GM18873 (cell line): ENCODE measurements around the gene PPP1CA.

Experiments
- ATAC-seq: cut with Tn5 transposase; IDR thresholded peaks from one replicate; pipeline ENCODE4 v1.9.1; 2021; ENCODE audit warnings: mild to moderate bottlenecking, moderate library complexity, moderate number of reproducible peaks; ENCODE audit not compliant: unreplicated experiment, low FRiP score

PPP1CA gene

DNA sequence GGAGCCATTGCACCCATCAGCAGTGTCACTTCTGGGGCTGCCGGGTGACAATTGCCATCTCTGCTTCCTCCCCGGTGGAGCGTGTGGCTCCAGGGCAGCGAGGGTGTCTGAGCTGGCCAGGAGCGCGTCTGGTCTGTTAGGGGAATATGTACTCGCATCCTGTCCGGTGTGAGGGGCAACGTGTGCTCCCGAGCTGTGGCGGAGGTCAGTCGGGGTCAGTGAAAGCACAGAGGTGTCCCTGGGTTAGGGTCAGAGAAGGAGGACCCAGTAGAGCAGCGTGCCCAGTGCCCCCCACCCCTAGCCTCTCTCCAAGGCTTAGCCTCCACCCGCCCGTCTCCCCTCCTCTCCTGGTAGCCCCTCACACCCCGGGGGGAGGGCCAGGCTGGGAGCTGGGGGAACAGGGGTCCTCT is 29.7 kb downstream of the PPP1CA start:
- no peak for ATAC-seq

DNA sequence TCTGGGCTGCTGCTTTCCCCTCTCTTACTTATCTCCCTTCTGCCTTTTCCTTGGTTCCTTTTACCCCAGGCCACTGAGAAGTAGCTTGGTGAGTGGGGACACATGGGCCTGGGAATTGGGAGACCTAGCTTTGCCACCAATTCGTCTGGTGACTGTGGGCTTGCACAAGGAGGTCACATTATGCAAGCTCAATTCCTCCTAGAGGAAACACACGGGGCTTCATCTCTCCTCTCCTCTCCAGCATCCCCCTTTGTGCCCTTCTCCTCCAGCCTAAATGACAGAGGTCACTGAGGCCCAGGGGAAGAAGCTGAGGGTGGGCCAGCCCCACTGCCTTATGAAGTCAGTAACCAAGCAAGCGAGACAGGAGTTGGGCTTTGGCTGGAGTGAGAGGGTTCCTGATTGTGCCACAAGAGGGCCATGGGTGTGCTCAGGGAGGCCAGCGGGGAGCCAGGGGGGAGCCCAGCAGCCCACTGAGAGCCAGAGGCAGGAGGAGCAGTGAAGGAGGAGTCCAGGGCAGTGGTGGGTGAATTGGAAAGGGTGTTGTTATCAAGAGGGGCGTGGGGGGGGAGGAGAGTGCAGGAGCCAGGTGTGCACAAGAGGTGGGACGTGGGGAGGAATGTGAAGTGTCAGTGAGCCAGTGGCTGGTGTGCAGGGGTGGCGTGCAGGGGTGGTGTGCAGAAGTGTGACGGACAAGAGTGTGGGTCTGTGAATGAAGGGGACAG is 30.3 kb downstream of the PPP1CA start:
- ATAC-seq = no peak

DNA sequence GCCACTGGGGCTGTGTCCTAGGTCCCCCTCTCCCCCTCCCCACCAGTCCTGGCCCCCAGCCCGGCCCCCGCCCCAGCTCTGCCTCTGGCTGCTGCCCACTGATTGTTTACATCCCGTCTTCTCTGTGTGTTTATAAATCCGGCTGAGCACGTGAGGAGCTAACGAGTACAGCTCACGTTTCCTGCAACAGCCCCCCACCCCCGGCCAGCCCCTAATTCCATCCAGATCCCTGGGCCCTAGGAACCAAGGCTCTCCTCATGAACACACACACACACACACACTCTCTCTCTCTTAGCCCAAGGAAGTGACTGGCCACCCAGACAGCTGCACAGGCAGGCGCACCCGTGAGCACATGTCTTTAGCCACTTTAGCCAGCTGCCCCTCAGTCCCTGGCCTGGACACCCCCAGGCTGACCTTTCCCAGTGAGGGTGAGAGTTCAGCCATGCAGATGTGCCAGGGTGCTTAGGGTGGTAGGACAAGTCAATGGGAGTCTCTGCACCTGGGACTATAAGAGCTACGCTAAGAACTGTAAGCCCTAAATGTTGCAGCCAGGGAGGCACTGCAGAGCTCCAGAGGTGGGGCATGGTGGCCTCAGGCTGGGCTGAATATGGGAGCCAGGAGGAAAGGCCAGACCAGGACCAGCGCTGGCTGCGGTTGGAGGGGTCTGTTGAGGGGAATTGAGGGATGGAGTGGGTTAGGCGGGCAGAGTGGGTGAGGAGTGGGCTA is 31.1 kb downstream of the PPP1CA start:
- no peak for ATAC-seq

DNA sequence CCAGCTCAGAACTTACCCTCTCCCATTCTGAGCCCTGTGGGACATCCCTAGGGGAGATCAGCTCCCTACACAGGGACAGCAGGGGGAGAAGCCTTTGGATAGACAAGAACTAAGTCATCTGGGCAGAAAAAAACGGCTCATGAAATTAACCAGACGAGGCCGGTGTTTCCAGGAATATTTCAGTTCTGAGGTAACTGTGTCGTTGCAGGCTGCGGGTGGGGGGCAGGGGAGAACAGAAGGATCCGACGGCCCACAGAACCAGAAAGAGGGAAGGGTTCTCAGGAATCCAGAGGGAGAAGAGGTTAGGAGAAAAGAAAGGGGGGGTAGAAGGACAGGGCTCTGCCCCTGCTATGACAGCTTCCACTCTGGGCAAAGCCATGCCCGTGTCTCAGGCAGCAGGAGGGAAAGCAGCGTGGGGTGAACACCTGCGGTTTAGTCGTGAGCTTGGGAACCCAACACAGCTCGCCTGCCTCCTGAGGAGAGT is 31.8 kb downstream of the PPP1CA start:
- ATAC-seq = no peak

DNA sequence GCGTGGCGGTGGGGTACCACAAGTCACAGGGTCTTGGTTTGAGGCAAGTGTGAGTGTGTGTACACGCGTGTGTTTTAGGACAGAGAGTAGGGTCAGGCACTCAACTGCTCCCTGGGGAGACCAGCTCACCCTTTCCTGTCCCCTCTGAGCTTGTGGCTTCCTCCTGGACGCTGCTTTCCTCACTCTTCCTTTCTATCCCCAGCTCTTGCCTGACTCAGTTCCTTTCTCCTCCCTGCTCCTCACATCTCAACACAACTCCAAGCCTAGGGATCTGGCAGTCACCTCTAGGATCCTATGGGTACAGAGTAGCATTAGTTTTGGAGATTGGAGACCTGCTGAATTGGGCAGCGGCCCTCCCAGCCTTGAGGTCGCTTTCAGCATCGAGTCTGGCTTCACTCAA is 32.4 kb downstream of the PPP1CA start:
- ATAC-seq = no peak

DNA sequence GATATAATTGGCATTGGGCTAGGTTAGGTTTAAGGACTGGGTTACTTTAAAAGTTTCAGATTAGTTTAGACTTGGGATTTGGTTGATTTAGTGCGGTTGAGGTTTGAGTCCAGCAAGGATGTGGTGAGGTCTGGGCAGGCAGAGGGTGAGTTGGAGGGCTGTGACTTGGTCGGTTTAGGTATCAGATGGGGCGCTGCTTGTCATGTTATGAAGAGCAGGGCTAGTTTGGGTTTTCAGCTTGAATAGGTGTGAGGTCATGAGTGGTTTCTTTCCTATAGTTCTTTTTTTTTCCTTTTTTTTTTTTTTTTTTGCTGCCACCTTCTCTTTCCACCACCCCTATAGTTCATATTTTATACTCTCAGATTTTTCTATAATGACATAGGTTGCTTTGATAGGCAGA is 33.0 kb downstream of the PPP1CA start:
- ATAC-seq = no peak

DNA sequence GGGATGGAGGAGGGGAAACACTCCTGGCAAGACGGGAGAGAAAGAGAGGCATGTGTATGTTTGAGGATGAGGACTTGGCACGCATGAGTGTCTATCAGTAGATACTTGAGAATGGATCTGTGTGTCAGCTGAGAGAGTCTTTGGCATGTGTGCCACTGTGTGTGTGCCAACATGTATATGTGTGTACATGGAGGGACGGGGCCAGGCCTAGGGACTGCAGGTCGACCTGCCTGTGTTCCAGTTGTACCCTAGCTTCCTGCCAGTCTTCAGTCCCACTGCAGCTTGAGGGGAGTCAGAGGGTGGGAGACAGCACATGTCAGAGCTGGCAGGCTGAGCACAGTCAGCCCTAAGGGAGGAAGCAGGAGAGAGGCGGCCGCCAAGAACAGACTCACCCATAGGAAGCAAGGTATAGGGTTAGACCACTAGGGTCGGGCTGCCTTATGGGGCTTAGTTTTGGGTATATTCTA is 33.9 kb downstream of the PPP1CA start:
- ATAC-seq = no peak

DNA sequence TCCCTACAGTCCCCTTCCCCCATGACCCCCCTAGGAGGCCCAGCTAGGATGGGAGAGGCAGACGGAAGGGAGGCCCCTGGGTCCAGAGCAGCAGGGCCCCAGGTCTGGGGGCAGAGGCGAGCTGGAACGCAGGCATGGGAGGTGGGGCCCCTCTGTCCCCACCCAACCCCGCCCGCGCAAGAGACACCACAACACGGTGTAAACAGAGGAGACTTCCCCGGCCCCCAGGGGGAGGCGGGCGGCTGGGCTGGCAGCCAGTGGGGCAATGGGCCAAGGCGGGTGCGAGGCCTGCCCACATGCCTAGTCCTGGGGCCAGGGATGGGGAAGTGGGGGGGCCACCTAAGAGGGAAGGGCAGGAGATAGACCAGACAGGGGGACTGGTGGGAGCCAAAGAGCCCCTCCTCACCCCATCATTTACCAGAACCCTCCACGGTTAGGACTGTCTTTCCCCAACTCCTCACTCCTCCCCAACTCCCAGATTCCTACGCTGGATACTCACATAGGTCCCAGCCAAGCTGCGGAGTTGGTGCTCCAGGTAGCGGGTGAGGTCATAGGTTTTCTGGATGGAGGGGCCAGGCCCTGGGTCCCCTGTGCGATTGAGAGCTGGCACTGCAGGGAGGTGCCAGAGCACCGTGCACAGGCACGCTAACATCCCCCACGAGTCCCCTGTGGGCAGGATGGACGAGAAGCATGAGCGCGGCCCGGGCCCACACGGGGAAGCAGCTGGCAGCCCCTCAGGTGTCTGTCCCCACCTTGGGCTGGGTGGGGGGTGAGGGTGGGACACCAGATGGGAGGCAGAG is 34.5 kb downstream of the PPP1CA start:
- no peak for ATAC-seq

DNA sequence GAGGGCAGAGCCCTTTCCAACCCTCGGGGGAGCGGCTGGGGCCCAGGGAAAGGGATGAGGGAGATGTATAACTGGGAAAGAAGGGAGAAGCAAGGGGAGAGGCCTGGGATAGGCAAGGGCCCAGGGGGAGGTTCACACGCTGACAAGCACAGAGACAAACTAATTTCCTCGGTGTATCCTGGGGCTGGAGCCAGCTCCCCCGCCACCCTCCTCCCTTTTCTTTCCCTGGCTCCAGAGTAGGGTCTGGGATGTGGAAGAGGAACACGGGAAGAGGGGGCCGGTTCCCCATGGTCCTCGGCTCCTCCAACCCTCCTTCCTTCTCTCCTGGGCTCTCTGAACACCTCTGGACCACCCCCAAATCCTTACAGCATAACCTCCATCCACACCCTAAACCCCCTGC is 35.1 kb downstream of the PPP1CA start:
- ATAC-seq = no peak

DNA sequence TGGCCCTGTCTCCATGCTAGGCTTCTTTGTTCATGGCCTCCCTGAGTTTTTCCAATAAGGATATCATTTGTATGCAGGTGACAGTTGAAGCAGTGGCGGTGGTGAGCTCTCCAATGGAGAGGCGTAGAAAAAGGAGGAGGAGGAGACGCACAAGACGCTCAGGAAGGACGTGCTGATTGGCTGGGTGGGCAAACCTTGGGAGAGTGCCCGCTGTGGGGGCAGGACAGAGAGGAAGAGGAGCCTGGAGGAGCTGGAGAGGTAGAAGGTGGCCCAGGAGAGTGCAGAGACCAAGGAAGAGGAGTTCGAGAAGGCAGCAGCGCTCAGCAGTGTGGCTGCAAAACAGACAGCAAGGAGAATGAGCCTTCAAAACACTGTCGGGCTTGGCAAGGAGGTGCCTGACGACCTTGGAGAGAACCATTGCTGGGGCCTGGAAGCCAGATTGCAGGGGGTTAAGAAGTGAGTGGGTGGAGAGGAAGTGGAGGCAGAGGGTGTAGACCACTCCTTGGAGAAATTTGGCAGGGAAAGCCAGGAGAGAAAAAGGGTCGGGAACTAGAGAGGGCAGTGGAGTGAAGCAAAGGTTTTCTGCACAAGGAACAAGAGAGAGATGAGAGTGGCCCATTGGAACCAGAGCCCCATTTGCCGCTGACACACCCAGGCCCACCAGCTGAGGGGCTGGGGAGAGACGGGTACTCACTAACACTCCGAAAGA is 35.8 kb downstream of the PPP1CA start:
- no peak for ATAC-seq

DNA sequence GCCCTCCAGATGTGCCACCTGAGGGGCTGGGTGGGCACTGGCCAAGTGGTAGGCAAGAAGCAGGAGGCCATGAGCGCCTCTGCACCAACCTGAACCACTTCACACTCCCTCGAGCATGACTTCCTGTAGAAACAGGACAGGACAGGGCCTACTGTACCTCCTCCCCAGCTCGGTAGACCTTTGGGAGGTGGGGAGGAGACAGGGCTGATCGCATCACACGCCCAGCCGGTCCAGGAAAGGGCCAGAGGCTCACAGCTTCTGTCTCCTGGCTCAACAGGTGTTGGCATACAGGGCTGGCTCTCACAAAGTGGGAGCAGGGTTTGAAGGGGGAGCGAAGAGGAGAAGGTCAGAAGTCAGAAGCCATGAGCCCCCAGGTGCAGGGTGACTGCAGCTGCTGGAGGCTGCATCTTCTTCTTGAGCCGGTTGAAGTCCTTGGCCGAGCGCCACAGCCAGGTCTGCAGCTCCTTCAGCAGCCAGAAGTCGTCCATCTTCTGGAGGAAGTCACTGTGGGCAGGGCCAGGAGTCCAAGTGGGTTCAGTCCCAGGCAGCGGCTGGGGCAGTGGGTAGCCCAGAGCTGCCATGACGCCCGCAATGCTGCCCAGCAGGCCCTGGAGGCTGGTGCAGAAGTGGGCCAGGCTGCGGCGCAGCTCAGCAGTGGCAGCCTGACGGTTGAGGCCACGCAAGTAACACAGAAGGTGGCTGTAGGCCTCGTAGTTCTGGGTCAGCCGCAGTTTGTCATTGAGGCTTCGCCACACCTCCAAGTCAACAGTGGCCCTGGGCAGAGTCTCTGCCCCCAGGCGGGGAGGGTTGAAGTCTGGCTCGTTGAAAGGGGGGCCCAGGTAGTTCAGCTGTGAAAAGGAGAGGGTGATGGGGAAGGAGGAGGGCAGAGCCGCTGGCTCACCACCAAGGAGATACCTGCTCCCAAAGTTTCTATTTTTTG is 36.6 kb downstream of the PPP1CA start:
- no peak for ATAC-seq

DNA sequence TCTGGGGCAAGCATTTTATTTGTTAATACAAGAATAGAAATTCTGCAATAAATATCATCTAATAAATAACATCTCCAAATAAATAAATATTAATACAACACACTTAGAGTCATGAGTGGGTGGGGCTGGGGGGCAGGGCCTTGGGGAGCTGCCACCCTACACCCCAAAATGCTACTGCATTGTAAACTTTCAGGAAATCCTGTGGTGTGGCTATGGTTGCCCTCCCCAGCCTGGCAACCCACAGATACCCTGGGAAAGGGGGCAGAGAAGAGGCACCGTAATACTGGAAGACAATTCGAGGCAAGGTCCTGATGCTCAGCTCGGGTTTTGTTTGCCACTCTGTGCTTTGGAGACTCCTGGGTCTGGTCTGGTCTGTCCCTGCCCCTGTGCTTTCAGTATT is 37.5 kb downstream of the PPP1CA start:
- ATAC-seq = no peak

DNA sequence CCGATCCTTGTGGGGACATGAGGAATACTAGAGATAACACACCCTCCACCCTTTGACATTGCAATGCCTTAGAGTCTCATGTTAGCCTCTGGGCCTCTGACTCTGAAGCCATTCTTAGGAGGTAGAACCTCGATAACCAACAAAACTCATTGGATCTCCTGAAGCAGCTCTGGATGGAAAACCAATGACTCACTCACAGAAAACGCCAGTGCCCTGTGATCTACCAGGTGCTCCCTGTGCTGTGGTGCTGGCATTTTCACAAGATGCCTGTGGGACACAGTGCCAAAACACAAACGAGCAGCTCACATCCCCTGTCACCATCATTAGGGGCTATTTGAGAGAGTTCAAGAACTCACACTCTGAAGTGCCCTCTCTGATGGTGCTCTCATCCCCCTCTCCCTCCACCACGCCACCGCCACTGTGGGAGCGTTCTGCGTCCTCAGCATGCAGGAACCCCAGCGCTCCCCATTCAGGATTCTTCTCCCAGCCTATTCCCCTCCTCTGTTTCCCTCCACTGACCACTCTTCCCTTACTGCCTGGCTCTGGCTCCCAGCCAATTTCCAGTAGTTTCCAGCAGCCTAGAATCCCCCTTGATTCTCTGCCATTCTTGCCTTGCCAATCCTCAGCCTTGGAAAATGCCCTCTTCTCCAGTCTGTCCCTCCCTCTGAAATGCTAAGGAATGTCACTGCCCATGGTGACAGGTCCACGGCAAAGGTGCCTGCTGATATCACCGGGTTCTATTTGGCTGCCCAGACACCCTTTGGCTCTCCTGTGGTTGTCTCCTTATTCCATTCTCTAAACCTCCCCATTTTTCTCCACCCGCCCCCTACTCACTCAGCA is 43.6 kb downstream of the PPP1CA start:
- no peak for ATAC-seq

DNA sequence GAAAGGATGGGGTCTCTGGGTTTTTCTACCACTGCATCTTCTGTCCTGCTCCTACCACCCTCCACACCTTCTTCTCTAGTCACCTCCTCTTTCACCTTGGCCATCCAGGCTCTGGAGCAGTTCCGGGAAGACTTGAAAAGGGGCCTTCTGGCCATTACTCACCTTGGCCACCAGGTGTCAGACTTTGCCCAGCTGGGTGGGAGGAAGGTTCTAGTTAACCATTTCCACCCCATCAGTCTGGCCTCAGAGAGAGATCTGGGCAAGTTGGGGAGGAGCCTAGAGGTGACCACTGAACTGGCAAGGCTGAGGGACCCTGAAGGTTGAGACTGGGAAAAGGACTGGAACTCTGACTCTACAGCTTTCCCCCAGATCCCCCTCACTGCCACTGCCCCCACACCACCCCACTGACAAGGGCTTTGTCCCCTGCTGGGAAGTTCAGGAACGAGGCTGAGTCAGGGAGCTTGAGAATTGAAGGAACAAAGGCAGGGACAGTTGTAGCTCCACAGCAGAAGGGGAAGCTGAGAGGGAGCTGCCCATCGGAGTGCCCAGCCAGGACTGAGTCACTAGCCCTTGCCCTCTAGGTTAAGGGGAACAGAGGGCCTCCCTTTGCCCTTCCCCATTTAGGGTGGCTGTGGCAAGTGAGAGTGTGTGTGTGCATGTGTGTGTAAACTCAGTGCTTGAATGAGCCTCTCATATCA is 44.6 kb downstream of the PPP1CA start:
- no peak for ATAC-seq

DNA sequence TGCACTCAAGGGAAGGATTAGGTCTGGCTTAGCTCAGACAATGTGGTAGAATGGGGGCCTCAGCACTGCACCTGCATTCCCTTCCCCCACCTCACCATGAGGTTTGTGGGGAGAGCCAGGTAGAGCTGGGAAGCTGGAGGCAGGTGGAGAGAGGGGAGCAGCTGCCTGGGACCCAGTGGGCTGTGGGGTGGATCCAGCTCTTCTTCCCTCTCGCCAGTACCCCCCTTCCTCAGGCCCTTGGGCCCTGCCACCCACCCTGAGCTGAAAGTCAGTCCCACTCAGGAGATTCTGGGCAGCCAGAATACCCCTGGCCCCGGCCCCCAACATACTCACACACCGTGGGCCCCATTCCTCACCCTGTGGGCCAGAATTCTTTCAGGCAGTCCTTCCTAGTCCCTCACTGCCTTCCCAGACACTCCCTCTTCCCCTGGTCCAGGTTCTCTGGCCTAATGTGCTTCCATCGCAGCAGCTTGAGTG is 45.2 kb downstream of the PPP1CA start:
- ATAC-seq = no peak

DNA sequence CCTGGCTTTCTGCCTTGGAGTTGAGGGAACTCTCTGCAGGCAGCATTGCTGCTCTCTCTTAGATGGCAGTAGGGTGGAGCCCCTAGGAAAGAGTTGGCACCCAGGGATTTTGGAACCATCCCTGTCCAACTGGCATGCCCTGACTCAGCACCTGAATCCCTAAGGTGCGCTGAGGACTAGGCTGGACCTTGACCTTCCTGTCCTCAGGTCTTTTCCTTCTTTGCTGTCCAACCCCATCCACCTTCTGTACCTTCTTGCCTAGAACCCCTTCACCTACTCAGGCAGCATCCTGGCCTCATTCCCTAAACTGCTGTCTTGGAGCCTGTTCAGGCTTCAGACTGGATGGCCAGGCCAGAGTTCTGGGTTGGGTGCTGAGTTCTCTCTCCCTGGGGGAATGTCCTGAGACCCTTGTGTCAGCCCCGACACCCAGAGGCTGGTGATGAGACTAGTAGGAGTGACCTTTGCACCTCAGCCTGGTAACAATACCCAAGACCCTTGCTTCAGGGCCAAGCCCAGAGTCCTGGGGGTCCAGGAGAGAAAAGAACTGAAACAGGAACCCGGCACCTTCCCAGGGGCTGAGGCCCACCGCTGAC is 45.8 kb downstream of the PPP1CA start:
- no peak for ATAC-seq

DNA sequence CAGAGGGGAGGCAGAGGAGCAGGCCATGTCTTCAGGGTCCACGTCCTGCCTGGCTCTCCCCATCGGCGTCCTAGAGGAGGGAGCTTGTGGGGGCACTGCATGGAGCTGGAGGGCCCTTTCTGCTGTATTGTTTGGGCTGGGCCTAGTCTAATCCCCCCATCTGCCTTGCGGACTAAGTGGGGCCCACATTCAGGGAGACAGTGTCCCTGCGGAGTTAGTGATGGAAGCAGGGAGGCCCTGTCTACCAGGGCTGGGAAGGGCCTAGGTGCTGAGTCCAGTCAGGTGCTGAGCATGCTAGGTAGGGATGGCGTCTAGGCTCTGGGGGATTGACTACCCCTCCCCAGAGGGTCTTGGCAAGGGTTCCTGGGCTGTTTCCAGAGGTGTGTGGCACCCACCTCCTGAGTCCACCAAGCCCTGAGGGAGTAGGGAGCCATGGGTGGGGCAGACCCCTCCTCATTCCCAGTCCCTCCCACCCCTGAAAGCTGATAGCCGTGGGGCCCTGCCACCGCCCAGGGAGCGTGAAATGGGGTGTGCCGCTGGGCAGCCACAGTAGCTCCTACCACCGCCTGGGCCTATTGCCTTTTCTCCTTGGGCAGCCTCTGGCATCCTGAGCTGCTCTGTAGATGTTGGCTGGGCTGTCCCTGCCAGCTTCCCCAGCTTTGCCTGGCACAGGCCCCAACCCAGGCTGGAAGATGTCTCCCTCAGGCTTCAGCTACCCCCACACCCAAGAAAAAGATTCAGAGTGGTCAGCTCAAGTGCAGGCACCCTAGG is 46.5 kb downstream of the PPP1CA start:
- ATAC-seq = no peak
